ENCODE results near the gene THBD.

THBD gene

GRCh38 chr20:23081263-23081819 is 31.9 kb upstream of the THBD start:
- no peaks in the 10 kb centered on the region for H3K27me3 ChIP-seq
- DNase-seq = no peak
- H3K4me1 ChIP-seq = no peaks in the 10 kb centered on the region
- no peak for TF ChIP-seq CTCF (IDR thresholded peaks at IDR 0.05; ENCODE audit: low read depth, low read length)
- H3K36me3 ChIP-seq = no peaks in the 10 kb centered on the region
- H3K9me3 ChIP-seq = no peaks in the 10 kb centered on the region
- H3K4me3 ChIP-seq (ENCODE audit: low read depth, low read length) = no peak overlapping the region

DNA sequence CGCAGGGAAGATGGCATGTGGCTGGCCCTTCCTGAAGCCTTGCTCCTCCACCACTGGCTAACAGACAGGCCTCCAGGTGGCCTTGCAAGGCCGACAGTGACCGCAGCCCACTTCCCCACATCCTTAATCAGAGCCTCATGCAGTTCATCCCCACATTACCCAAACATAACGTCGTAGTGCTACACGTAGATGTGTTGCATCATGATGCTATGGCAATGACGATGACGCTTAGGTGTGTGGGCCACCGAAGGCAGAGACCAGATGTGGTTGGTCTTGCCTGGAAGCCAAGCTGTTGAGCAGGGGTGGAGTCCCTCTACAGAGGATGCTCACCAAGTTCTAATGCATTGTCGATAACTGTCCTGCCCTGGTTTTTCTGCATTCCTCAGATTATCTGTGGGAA is 31.0 kb upstream of the THBD start:
- no peak for TF ChIP-seq CTCF (IDR thresholded peaks at IDR 0.05; ENCODE audit: low read depth, low read length)
- H3K4me3 ChIP-seq (ENCODE audit: low read depth, low read length) = no peak overlapping the region
- no peak for DNase-seq
- no peaks in the 10 kb centered on the region for H3K36me3 ChIP-seq
- H3K9me3 ChIP-seq = no peaks in the 10 kb centered on the region
- no peaks in the 10 kb centered on the region for H3K4me1 ChIP-seq
- H3K27me3 ChIP-seq = no peaks in the 10 kb centered on the region

- Histone ChIP-seq H3K36me3 (no peaks in the 10 kb centered on the region), H3K27me3 (no peaks in the 10 kb centered on the region), H3K4me1 (no peaks in the 10 kb centered on the region), H3K9me3 (no peaks in the 10 kb centered on the region), H3K4me3 (ENCODE audit: low read depth, low read length) (no peak overlapping the region)
- TF ChIP-seq CTCF (IDR thresholded peaks at IDR 0.05; ENCODE audit: low read depth, low read length) = no peak
- no peak for DNase-seq
These were observed 30.5 kb upstream of the THBD start for GRCh38 chr20:23079926-23080325.

GRCh38 chr20:23079016-23079351 is 29.5 kb upstream of the THBD start:
- Histone ChIP-seq H3K4me1 (no peaks in the 10 kb centered on the region), H3K27me3 (no peaks in the 10 kb centered on the region), H3K36me3 (no peaks in the 10 kb centered on the region), H3K4me3 (ENCODE audit: low read depth, low read length) (no peak overlapping the region), H3K9me3 (no peaks in the 10 kb centered on the region)
- no peak for TF ChIP-seq CTCF (IDR thresholded peaks at IDR 0.05; ENCODE audit: low read depth, low read length)
- DNase-seq = no peak

- DNase-seq = no peak
- Histone ChIP-seq H3K36me3 (no peaks in the 10 kb centered on the region), H3K4me3 (ENCODE audit: low read depth, low read length) (no peak overlapping the region), H3K9me3 (no peaks in the 10 kb centered on the region), H3K4me1 (no peaks in the 10 kb centered on the region), H3K27me3 (no peaks in the 10 kb centered on the region)
- no peak for TF ChIP-seq CTCF (IDR thresholded peaks at IDR 0.05; ENCODE audit: low read depth, low read length)
These were observed 29.0 kb upstream of the THBD start for GRCh38 chr20:23078351-23079015.

GRCh38 chr20:23077277-23077676 is 27.8 kb upstream of the THBD start:
- no peak overlapping the region for H3K4me3 ChIP-seq (ENCODE audit: low read depth, low read length)
- H3K9me3 ChIP-seq = no peaks in the 10 kb centered on the region
- H3K27me3 ChIP-seq = no peaks in the 10 kb centered on the region
- H3K36me3 ChIP-seq = no peaks in the 10 kb centered on the region
- DNase-seq = no peak
- no peak for TF ChIP-seq CTCF (IDR thresholded peaks at IDR 0.05; ENCODE audit: low read depth, low read length)
- no peaks in the 10 kb centered on the region for H3K4me1 ChIP-seq

Data from BE2C (cell line).